Esophagus squamous epithelium (tissue), 5 donors: ENCODE data around the gene MVB12B. TPM values are rescaled to one million over a fixed set of nuclear protein-coding genes. Genes with fewer than 3 reads are reported as not detected.

Experiments used
- DNase-seq: peaks from one replicate; lab custom pipeline; 2025; lab: John Stamatoyannopoulos, UW
- H3K27ac ChIP-seq, 4 donors: fragments of 200-600 bp; sonication (generic); one replicate each; pipeline ENCODE4 v1.5.1; 2016 to 2019; ENCODE audit warnings: mild to moderate bottlenecking in 1 of 4
- H3K27me3 ChIP-seq, 4 donors: fragments of 200-600 bp; sonication (generic); 1 replicate in 3 of 4; 2 replicates in 1 of 4; pipeline versions ENCODE4 v1.5.1 to v1.6.0; 2017 to 2021; ENCODE audit warnings: antibody characterized with exemption in 1 of 4
- H3K36me3 ChIP-seq, 3 donors: fragments of 200-600 bp; sonication (generic); one replicate each; pipeline ENCODE4 v1.5.1; 2016 to 2019
- H3K4me1 ChIP-seq, 3 donors: fragments of 200-600 bp; sonication (generic); one replicate each; pipeline ENCODE4 v1.5.1; 2017 to 2019
- H3K4me3 ChIP-seq, 4 donors: fragments of 200-600 bp; sonication (generic); 1 replicate in 3 of 4; 2 replicates in 1 of 4; pipeline ENCODE4 v1.5.1; 2016 to 2019; ENCODE audit warnings: mild to moderate bottlenecking in 2 of 4, moderate library complexity in 1 of 4
- H3K9me3 ChIP-seq, 3 donors: fragments of 200-600 bp; sonication (generic); one replicate each; pipeline ENCODE4 v1.5.1; 2016 to 2019
- POLR2A ChIP-seq, 4 donors: fragments of 450-650 bp; IDR thresholded peaks; one replicate each; pipeline ENCODE4 v1.6.1; 2017; ENCODE audit warnings: antibody characterized with exemption in 4 of 4, mild to moderate bottlenecking in 4 of 4, moderate library complexity in 3 of 4
- WGBS, 2 donors: methylation state at CpG; one replicate each; pipeline ENCODE4 v1.1.5; 2018; 5-methylcytosine and 5-hydroxymethylcytosine counted together
- intact Hi-C: fragments of 100-400 bp; cut with DNase I; formaldehyde crosslinking; loops from one replicate; pipeline ENCODE4 v1.15.0; 2022
- total RNA-seq, 4 donors: library from RNA; depleted of rRNA; stranded (reverse); fragments of >200 nt; gene quantifications; one replicate each; pipeline ENCODE4 v1.1.0, GENCODE V29; 2016
- TF ChIP-seq, protein P1 (sequence below), 6 experiments: fragments of 450-650 bp in 4 of 6; fragments of 200-600 bp in 2 of 6; sonication (generic) in 2 of 6; IDR thresholded peaks; one replicate each; pipeline ENCODE4 v1.5.1; 2016 to 2019; ENCODE audit warnings: antibody characterized with exemption in 6 of 6, mild to moderate bottlenecking in 4 of 6, moderate library complexity in 4 of 6
- donor health status: DM: yes; HTN: yes; CAD: no.

MVB12B gene
- total RNA-seq, 4 donors from 2014 or later = 3.2 to 13.2 (median 5.3) TPM

DNA sequence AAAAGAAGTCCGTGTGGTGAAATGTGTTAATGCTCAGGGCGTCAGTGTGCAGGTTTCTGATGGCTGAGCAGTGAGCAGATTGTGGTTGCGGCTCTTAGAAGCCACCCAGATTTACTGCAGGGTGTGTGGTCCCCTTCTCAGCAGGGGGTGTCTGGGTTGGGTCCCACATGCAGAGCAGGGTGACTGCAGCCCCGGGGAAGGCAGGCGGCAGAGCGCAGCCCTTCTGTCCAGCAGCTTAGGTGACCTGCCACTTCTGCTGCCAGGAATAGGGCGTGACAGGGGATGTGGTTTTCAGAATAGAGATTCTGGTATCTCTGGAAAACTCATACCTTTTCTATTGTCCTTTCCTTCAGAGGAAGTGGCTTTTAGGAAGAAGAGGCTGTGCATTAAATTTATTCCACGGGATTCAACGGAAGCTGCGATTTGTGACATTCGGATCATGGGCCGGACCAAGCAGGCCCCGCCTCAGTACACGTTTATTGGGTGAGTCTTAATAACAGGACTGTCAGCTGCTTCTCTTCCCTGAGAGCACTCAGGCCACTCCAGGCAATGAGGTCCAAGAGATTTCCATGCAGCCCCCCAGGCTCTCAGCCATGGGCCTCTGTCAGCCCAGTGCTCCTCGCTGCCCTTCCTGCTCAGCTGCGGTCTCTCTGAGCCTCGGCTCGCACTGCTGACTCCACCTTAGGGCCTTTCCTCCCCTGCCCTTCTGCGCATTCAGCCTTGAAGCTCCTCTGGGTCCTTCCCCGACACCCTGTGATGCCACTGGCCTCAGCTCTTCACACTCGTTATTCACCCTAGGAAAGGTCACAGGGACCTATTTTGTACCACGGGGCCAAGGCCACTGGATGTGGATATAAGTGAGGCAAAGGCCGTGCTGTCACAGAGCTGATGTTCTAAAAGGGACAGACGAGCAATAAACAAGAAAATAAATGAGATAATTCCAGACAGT lies 65.4 kb downstream of the MVB12B start:
- WGBS, 2 donors = 77 to 82% methylated on average over 19 to 21 of the region's 24 CpGs
- H3K27ac ChIP-seq = peak overlapping the region; percentile 53 to 79 (median 74)
- no peaks in the 10 kb centered on the region for H3K27me3 ChIP-seq
- no peak for TF ChIP-seq POLR2A (IDR thresholded peaks at IDR 0.05)
- TF ChIP-seq, protein P1, sequence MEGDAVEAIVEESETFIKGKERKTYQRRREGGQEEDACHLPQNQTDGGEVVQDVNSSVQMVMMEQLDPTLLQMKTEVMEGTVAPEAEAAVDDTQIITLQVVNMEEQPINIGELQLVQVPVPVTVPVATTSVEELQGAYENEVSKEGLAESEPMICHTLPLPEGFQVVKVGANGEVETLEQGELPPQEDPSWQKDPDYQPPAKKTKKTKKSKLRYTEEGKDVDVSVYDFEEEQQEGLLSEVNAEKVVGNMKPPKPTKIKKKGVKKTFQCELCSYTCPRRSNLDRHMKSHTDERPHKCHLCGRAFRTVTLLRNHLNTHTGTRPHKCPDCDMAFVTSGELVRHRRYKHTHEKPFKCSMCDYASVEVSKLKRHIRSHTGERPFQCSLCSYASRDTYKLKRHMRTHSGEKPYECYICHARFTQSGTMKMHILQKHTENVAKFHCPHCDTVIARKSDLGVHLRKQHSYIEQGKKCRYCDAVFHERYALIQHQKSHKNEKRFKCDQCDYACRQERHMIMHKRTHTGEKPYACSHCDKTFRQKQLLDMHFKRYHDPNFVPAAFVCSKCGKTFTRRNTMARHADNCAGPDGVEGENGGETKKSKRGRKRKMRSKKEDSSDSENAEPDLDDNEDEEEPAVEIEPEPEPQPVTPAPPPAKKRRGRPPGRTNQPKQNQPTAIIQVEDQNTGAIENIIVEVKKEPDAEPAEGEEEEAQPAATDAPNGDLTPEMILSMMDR (IDR thresholded peaks at IDR 0.05) = no peak
- intact Hi-C loops = loop anchor here (10.0 kb wide), 1 partner anchor 103 kb away; no protein-coding TSS in a partner anchor
- peaks cover 21 to 92% (median 29%) of the 10 kb centered on the region in 3 donors for H3K4me1 ChIP-seq
- peaks cover 0 to 32% (median 0%) of the 10 kb centered on the region in 3 donors for H3K36me3 ChIP-seq
- DNase-seq = no peak
- H3K4me3 ChIP-seq = no peak overlapping the region
- no peaks in the 10 kb centered on the region for H3K9me3 ChIP-seq

DNA sequence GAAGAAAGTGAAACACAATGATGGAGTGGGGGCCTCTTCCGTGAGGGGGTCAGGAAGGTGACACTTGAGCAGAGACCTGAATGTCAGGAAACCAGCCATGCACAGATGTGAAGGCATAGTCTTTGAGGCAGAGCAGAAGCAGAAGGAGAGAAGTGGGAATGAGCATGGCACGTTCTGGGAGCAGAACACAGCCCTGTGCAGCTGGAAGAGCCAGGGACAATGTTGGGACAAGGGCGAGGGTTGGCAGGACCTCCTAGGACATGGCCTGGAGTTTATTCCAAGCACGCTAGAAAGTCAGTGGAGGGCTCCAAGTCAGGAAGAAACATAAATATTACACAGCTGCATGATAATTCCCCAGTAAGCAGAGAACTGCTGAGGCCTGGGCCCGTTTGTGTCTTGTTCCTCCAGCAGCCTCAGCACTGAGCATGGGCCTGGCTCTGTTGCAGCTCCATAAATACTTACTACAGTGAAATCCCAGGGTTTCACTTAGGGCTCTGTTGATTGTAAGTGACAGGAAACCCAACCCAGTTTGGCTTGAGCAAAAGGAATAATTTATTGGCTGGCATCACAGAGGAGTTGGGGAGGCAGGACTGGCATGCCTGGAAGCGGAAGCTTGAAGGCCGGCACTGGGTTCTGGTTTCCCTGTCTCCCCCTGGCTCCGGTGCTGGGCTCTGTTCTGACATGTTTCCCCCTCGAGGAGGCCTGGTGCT lies 66.2 kb downstream of the MVB12B start:
- Histone ChIP-seq H3K9me3 (no peaks in the 10 kb centered on the region), H3K36me3 (peaks cover 0 to 29% (median 0%) of the 10 kb centered on the region in 3 donors), H3K27me3 (no peaks in the 10 kb centered on the region), H3K27ac (peak overlapping the region; percentile 53 to 79 (median 74)), H3K4me3 (no peak overlapping the region), H3K4me1 (peaks cover 21 to 87% (median 30%) of the 10 kb centered on the region in 3 donors)
- intact Hi-C loops = loop anchor here (10.0 kb wide), 1 partner anchor 102 kb away; no protein-coding TSS in a partner anchor
- TF ChIP-seq, protein P1 (IDR thresholded peaks at IDR 0.05) = peak in 2 of 6 experiments; percentile 20 to 26
- peak in 1 of 4 donors; percentile 39 for TF ChIP-seq POLR2A (IDR thresholded peaks at IDR 0.05)
- 32 to 34% methylated on average over 9 of the region's 9 CpGs for WGBS, 2 donors
- no peak for DNase-seq

DNA sequence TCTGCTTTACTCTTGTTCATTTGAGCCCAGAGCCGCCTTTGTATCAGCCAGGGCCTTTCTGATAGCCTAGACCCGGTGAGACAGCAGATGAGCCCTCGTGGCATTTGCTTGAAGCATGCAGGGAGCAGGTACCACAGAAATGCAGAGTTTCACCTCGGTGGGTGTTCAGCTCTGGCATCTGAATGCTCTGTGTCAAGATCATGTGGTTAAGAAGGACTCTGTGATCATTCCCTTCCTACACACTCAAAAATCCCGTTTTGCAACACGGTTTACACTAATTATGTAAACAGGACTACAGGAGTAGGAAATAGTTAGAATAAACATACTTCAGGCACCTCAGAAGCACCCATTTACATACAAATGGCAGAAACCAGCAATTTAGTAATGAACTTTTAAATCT lies 67.2 kb downstream of the MVB12B start:
- DNase-seq = no peak

DNA sequence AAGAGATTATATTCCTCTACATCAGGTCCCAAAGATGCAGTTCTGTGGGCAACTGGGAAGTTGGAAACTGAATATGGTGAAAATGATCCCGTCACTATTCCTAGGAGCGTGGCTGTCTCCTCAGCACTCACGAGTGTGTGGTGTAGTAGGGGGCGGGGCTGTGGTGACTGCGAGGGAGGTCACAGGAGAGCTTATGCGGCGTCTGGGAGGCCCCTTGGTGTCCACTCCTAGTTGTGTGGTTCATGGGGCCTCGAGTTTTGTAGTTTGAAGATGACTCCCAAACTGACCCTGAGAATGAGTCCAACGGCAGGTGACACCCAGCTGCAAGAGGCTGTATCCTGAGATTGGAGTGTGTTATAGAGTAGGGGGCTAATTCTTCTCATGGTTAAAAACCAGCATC lies 68.2 kb downstream of the MVB12B start:
- peaks cover 0 to 36% (median 0%) of the 10 kb centered on the region in 3 donors for H3K36me3 ChIP-seq

More for the DNA sequence above, 67.2 kb downstream of the MVB12B start:
- Histone ChIP-seq H3K27ac (peak overlapping the region; percentile 53 to 79 (median 74)), H3K4me3 (no peak overlapping the region), H3K9me3 (no peaks in the 10 kb centered on the region), H3K4me1 (peaks cover 26 to 93% (median 35%) of the 10 kb centered on the region in 3 donors), H3K36me3 (peaks cover 0 to 27% (median 0%) of the 10 kb centered on the region in 3 donors), H3K27me3 (no peaks in the 10 kb centered on the region)
- intact Hi-C loops = loop anchor here (10.0 kb wide), 1 partner anchor 101 kb away; no protein-coding TSS in a partner anchor
- WGBS, 2 donors = 72 to 73% methylated on average over 5 to 6 of the region's 6 CpGs
- TF ChIP-seq, protein P1 (IDR thresholded peaks at IDR 0.05) = no peak
- TF ChIP-seq POLR2A (IDR thresholded peaks at IDR 0.05) = no peak

More for the DNA sequence above, 68.2 kb downstream of the MVB12B start:
- H3K4me3 ChIP-seq = no peak overlapping the region
- peaks cover 26 to 87% (median 35%) of the 10 kb centered on the region in 3 donors for H3K4me1 ChIP-seq
- intact Hi-C loops = loop anchor here (5.0 to 10.0 kb wide), 2 partner anchors 78 to 100 kb away; no protein-coding TSS in a partner anchor
- TF ChIP-seq, protein P1 (IDR thresholded peaks at IDR 0.05) = no peak
- no peak for TF ChIP-seq POLR2A (IDR thresholded peaks at IDR 0.05)
- DNase-seq = no peak
- H3K27me3 ChIP-seq = no peaks in the 10 kb centered on the region
- 89 to 98% methylated on average over 8 to 9 of the region's 9 CpGs for WGBS, 2 donors
- peak overlapping the region in 2 of 4 donors; percentile 4 to 11 for H3K27ac ChIP-seq
- no peaks in the 10 kb centered on the region for H3K9me3 ChIP-seq
